DMS153 (cell line): ENCODE measurements around the gene ACTG1.

Source experiments
- DNase-seq: peaks from one replicate; lab custom pipeline; 2025; lab: John Stamatoyannopoulos, UW

ACTG1 gene

DNA sequence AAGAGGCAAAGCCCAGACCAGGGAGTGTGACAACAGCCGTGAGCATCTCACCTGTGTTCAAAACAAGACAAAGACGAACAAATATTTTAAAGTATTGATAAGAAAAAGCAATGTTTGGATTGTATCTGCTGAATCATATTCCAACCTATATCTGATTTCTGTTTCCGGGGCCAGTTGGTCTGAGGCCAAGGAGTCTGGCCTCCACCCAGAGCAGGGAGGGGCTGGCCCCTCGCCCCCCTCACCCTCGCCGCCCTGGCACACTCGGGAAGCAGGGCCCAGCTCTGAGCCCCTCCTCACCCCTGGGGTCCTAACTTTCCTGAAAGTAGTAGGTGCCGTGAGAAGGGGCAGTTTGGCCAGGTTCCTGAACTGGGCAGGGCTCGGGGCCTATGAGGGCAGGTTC, 48.0 kb downstream of the ACTG1 start:
- no peak for DNase-seq

DNA sequence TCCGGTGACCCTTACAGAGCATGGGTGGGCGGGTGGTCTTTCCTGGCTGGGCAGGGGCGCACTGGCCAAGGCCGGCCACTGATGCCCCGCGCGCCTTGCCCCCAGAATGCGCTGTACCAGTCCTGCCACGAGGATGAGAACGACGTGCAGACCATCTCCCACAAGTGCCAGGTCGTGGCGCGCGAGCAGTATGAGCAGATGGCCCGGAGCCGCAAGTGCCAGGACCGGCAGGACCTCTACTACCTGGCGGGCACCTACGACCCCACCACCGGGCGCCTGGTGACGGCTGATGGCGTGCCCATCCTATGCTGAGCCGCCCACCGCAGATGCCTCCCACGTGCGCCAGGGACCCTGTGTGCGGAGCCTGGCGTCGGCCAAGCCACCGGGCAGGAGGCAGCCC, 49.1 kb downstream of the ACTG1 start:
- no peak for DNase-seq

DNA sequence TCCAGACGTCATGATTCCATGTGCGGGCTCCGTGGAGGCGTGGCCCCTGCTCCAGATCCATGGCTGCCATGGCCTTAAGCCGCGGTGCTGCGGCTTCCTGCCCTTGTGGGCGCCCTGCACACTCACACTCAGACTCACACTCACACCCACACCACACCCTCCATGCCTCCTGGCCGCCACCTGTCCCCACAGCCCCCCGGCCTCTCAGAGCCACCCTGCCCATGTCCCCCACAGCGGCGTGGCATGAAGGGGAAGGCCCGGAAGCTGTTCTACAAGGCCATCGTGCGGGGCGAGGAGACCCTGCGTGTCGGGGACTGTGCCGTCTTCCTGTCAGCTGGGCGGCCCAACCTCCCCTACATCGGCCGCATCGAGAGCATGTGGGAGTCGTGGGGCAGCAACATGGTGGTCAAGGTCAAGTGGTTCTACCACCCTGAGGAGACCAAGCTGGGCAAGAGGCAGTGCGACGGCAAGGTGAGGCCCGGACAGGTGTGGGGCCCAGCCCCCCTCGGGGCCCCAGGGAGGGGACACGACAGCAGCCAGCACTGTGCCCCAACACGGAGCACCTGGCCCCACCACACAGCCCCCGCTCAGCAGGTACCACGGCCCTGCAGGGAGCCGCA, 50.0 kb downstream of the ACTG1 start:
- DNase-seq = no peak

GRCh38 chr17:81461607-81462500, 50.7 kb downstream of the ACTG1 start:
- no peak for DNase-seq

GRCh38 chr17:81460856-81461460, 51.6 kb downstream of the ACTG1 start:
- no peak for DNase-seq
